Measurements from ENCODE around the gene SLC32A1. TPM values are rescaled to one million over a fixed set of nuclear protein-coding genes. Genes with fewer than 3 reads are reported as not detected.

SLC32A1 gene
- total and polyA plus RNA-seq, 2 of the 4 experiments (the other 2 are of a cell fraction): not detected

Small RNAs within 50 kb of the gene (microRNA-seq; reads per million reads assigned to microRNA genes)
- not detected for gene RF00017 (ENCODE audit: insufficient read depth, insufficient read length)

Small RNAs within 50 kb of the gene (small RNA-seq; reads per million reads assigned to genes)
- gene RF00017: 0 reads per million in 5 experiments

Other genes starting within 250 kb of the SLC32A1 start
- gene ADIG, start 143.3 kb upstream of the SLC32A1 start, total RNA-seq (2012; rRNA removed): not detected in 2 replicates
- gene ADIG, start 143.3 kb upstream of the SLC32A1 start, polyA plus RNA-seq (2012; rRNA removed): not detected in 2 replicates
- gene ARHGAP40, start 122.7 kb upstream of the SLC32A1 start, total RNA-seq (2012; rRNA removed): not detected in 2 replicates
- gene ARHGAP40, start 122.7 kb upstream of the SLC32A1 start, polyA plus RNA-seq (2012; rRNA removed): not detected in 2 replicates
- 5.3 and 6.6 TPM in 2 replicates for gene ACTR5, start 24.0 kb downstream of the SLC32A1 start, total RNA-seq (2012; rRNA removed)
- gene ACTR5, start 24.0 kb downstream of the SLC32A1 start, polyA plus RNA-seq (2012; rRNA removed): 5.9 and 6.2 TPM in 2 replicates
- not detected in 2 replicates for gene PPP1R16B, start 81.2 kb downstream of the SLC32A1 start, total RNA-seq (2012; rRNA removed)
- not detected in 2 replicates for gene PPP1R16B, start 81.2 kb downstream of the SLC32A1 start, polyA plus RNA-seq (2012; rRNA removed)
- gene FAM83D, start 201.9 kb downstream of the SLC32A1 start, total RNA-seq (2012; rRNA removed): 20.4 and 23.1 TPM in 2 replicates
- 26.4 and 29.6 TPM in 2 replicates for gene FAM83D, start 201.9 kb downstream of the SLC32A1 start, polyA plus RNA-seq (2012; rRNA removed)
- 8.1 and 9.1 TPM in 2 replicates for gene DHX35, start 237.9 kb downstream of the SLC32A1 start, total RNA-seq (2012; rRNA removed)
- 12.5 and 13.5 TPM in 2 replicates for gene DHX35, start 237.9 kb downstream of the SLC32A1 start, polyA plus RNA-seq (2012; rRNA removed)

Measured in IMR-90 (cell line).